HG03108 (cell line): ENCODE results near the gene DNER.

Experiments used
- ATAC-seq: cut with Tn5 transposase; IDR thresholded peaks from one replicate; pipeline ENCODE4 v1.9.1; 2021; ENCODE audit warnings: moderate library complexity; ENCODE audit not compliant: unreplicated experiment

The DNER gene

GRCh38 chr2:229445501-229446211, 268.7 kb downstream of the DNER start:
- no peak for ATAC-seq

GRCh38 chr2:229445019-229445418, 269.3 kb downstream of the DNER start:
- ATAC-seq, result no peak

- no peak for ATAC-seq
Observed at GRCh38 chr2:229443546-229444268, 270.6 kb downstream of the DNER start.

- ATAC-seq, result no peak
Observed at GRCh38 chr2:229443141-229443540, 271.2 kb downstream of the DNER start.

- no peak for ATAC-seq
Observed at GRCh38 chr2:229438430-229439159, 275.8 kb downstream of the DNER start.

GRCh38 chr2:229437467-229437866, 276.9 kb downstream of the DNER start:
- no peak for ATAC-seq

GRCh38 chr2:229434187-229434586, 280.2 kb downstream of the DNER start:
- ATAC-seq, result no peak

GRCh38 chr2:229433351-229433750, 281.0 kb downstream of the DNER start:
- no peak for ATAC-seq

GRCh38 chr2:229431327-229431954, 282.9 kb downstream of the DNER start:
- no peak for ATAC-seq

GRCh38 chr2:229429589-229429988, 284.8 kb downstream of the DNER start:
- no peak for ATAC-seq

GRCh38 chr2:229426464-229426863, 287.9 kb downstream of the DNER start:
- no peak for ATAC-seq

GRCh38 chr2:229425598-229425997, 288.8 kb downstream of the DNER start:
- ATAC-seq, result no peak

GRCh38 chr2:229422063-229422462, 292.3 kb downstream of the DNER start:
- no peak for ATAC-seq

- ATAC-seq, result no peak
Observed at GRCh38 chr2:229419158-229419557, 295.2 kb downstream of the DNER start.

- no peak for ATAC-seq
Observed at GRCh38 chr2:229417916-229418315, 296.4 kb downstream of the DNER start.

- ATAC-seq, result no peak
Observed at GRCh38 chr2:229417176-229417575, 297.2 kb downstream of the DNER start.

GRCh38 chr2:229416116-229416694, 298.1 kb downstream of the DNER start:
- ATAC-seq, result no peak

- ATAC-seq, result no peak
Observed at GRCh38 chr2:229414631-229415030, 299.7 kb downstream of the DNER start.

GRCh38 chr2:229412686-229413085, 301.7 kb downstream of the DNER start:
- ATAC-seq, result no peak

GRCh38 chr2:229410946-229411345, 303.4 kb downstream of the DNER start:
- ATAC-seq, result no peak

GRCh38 chr2:229410264-229410663, 304.1 kb downstream of the DNER start:
- no peak for ATAC-seq
